GM23338 (cell line): ENCODE data around the gene PHF13.

Source experiments
- EZH2 ChIP-seq: fragments of 200-600 bp; sonication (generic); IDR thresholded peaks from one replicate; pipeline ENCODE4 v1.8.0; 2017; ENCODE audit warnings: antibody characterized with exemption, mild to moderate bottlenecking, low read depth; ENCODE audit not compliant: unreplicated experiment
- EZH2phosphoT487 ChIP-seq: fragments of 200-600 bp; sonication (generic); IDR thresholded peaks from one replicate; pipeline ENCODE4 v1.8.1; 2018; ENCODE audit warnings: antibody characterized with exemption; ENCODE audit not compliant: unreplicated experiment
- TF ChIP-seq, protein P1 (sequence below), 2 experiments: fragments of 200-600 bp in 1 of 2; sonication (generic) in 1 of 2; conservative IDR thresholded peaks; 2 replicates each; pipeline versions ENCODE4 v1.5.1 to v1.6.1; 2016 to 2017; ENCODE audit warnings: antibody characterized with exemption in 2 of 2, low read depth in 2 of 2, mild to moderate bottlenecking in 2 of 2, moderate library complexity in 1 of 2
- TF ChIP-seq, protein P2 (sequence below): IDR thresholded peaks from one replicate; pipeline ENCODE4 v1.6.1; 2018; ENCODE audit warnings: antibody characterized with exemption; ENCODE audit not compliant: unreplicated experiment

DNA sequence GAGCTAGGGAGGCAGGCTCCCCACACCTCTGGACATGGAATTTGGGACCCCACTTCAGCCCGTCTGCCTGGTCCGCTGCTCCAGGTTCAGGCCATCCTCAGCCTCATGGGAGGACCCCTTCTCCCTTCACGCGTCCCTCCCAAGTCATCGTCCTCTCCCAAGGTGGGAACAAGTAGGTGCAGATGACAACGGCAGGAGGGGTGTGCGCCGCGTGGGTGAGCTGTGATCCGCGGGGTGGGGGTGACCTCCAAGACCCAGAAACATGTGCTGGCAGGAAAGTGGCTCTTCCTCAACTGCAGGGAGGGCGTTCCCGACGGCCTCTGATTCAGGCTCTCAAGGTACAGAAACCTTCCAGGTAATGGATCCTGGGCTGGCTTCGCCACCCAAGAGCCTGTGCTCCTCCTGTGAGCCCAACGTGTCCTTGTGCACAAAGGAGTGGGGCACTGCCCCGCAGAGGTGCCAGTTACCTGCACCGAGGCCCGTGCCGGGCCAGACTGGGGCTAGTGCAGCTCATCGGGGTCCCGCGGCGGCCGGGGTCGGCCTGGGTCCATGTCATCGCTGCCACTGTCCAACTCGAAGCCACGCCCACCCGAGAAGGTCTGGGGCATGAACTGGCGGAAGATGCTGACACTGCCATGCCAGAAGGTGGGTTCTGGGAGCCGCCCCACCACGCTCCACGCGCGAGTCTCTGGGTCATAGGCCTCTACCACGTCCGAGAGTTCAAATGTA is 20.5 kb upstream of the PHF13 start:
- TF ChIP-seq, protein P1, sequence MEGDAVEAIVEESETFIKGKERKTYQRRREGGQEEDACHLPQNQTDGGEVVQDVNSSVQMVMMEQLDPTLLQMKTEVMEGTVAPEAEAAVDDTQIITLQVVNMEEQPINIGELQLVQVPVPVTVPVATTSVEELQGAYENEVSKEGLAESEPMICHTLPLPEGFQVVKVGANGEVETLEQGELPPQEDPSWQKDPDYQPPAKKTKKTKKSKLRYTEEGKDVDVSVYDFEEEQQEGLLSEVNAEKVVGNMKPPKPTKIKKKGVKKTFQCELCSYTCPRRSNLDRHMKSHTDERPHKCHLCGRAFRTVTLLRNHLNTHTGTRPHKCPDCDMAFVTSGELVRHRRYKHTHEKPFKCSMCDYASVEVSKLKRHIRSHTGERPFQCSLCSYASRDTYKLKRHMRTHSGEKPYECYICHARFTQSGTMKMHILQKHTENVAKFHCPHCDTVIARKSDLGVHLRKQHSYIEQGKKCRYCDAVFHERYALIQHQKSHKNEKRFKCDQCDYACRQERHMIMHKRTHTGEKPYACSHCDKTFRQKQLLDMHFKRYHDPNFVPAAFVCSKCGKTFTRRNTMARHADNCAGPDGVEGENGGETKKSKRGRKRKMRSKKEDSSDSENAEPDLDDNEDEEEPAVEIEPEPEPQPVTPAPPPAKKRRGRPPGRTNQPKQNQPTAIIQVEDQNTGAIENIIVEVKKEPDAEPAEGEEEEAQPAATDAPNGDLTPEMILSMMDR (conservative IDR thresholded peaks at IDR 0.05; ENCODE audit: low read depth in 2 of 2): no peak
- TF ChIP-seq EZH2phosphoT487: no peak
- TF ChIP-seq EZH2: no peak
- TF ChIP-seq, protein P2, sequence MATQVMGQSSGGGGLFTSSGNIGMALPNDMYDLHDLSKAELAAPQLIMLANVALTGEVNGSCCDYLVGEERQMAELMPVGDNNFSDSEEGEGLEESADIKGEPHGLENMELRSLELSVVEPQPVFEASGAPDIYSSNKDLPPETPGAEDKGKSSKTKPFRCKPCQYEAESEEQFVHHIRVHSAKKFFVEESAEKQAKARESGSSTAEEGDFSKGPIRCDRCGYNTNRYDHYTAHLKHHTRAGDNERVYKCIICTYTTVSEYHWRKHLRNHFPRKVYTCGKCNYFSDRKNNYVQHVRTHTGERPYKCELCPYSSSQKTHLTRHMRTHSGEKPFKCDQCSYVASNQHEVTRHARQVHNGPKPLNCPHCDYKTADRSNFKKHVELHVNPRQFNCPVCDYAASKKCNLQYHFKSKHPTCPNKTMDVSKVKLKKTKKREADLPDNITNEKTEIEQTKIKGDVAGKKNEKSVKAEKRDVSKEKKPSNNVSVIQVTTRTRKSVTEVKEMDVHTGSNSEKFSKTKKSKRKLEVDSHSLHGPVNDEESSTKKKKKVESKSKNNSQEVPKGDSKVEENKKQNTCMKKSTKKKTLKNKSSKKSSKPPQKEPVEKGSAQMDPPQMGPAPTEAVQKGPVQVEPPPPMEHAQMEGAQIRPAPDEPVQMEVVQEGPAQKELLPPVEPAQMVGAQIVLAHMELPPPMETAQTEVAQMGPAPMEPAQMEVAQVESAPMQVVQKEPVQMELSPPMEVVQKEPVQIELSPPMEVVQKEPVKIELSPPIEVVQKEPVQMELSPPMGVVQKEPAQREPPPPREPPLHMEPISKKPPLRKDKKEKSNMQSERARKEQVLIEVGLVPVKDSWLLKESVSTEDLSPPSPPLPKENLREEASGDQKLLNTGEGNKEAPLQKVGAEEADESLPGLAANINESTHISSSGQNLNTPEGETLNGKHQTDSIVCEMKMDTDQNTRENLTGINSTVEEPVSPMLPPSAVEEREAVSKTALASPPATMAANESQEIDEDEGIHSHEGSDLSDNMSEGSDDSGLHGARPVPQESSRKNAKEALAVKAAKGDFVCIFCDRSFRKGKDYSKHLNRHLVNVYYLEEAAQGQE: no peak
